Measurements from ENCODE around the gene MUC20.

DNA sequence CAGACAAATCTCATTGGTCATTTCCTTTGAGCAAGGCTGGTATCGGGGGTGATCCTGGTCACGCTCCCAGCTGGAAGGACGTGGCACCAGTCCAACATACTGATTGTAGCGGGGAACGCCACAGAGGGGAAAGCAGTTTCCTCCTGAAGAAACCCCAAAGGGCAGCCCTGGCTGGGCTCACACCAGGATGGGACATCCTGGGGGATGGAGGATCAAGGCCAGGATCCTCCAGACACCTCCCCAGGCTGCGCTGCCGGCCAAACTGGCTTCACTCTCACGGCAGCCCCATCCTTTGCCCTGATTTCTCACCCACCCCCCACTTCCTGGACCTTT lies 36.6 kb downstream of the MUC20 start:
- TF ChIP-seq, protein P1, sequence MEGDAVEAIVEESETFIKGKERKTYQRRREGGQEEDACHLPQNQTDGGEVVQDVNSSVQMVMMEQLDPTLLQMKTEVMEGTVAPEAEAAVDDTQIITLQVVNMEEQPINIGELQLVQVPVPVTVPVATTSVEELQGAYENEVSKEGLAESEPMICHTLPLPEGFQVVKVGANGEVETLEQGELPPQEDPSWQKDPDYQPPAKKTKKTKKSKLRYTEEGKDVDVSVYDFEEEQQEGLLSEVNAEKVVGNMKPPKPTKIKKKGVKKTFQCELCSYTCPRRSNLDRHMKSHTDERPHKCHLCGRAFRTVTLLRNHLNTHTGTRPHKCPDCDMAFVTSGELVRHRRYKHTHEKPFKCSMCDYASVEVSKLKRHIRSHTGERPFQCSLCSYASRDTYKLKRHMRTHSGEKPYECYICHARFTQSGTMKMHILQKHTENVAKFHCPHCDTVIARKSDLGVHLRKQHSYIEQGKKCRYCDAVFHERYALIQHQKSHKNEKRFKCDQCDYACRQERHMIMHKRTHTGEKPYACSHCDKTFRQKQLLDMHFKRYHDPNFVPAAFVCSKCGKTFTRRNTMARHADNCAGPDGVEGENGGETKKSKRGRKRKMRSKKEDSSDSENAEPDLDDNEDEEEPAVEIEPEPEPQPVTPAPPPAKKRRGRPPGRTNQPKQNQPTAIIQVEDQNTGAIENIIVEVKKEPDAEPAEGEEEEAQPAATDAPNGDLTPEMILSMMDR (conservative IDR thresholded peaks at IDR 0.05; ENCODE audit: low read depth in 2 of 2), result no peak
- no peak for TF ChIP-seq CREB1 (CRISPR knock-in tag; IDR thresholded peaks at IDR 0.05; ENCODE audit: low read depth)
- no peak for TF ChIP-seq POLR2AphosphoS5 (IDR thresholded peaks at IDR 0.05; ENCODE audit: low read depth)
- TF ChIP-seq, protein P2, sequence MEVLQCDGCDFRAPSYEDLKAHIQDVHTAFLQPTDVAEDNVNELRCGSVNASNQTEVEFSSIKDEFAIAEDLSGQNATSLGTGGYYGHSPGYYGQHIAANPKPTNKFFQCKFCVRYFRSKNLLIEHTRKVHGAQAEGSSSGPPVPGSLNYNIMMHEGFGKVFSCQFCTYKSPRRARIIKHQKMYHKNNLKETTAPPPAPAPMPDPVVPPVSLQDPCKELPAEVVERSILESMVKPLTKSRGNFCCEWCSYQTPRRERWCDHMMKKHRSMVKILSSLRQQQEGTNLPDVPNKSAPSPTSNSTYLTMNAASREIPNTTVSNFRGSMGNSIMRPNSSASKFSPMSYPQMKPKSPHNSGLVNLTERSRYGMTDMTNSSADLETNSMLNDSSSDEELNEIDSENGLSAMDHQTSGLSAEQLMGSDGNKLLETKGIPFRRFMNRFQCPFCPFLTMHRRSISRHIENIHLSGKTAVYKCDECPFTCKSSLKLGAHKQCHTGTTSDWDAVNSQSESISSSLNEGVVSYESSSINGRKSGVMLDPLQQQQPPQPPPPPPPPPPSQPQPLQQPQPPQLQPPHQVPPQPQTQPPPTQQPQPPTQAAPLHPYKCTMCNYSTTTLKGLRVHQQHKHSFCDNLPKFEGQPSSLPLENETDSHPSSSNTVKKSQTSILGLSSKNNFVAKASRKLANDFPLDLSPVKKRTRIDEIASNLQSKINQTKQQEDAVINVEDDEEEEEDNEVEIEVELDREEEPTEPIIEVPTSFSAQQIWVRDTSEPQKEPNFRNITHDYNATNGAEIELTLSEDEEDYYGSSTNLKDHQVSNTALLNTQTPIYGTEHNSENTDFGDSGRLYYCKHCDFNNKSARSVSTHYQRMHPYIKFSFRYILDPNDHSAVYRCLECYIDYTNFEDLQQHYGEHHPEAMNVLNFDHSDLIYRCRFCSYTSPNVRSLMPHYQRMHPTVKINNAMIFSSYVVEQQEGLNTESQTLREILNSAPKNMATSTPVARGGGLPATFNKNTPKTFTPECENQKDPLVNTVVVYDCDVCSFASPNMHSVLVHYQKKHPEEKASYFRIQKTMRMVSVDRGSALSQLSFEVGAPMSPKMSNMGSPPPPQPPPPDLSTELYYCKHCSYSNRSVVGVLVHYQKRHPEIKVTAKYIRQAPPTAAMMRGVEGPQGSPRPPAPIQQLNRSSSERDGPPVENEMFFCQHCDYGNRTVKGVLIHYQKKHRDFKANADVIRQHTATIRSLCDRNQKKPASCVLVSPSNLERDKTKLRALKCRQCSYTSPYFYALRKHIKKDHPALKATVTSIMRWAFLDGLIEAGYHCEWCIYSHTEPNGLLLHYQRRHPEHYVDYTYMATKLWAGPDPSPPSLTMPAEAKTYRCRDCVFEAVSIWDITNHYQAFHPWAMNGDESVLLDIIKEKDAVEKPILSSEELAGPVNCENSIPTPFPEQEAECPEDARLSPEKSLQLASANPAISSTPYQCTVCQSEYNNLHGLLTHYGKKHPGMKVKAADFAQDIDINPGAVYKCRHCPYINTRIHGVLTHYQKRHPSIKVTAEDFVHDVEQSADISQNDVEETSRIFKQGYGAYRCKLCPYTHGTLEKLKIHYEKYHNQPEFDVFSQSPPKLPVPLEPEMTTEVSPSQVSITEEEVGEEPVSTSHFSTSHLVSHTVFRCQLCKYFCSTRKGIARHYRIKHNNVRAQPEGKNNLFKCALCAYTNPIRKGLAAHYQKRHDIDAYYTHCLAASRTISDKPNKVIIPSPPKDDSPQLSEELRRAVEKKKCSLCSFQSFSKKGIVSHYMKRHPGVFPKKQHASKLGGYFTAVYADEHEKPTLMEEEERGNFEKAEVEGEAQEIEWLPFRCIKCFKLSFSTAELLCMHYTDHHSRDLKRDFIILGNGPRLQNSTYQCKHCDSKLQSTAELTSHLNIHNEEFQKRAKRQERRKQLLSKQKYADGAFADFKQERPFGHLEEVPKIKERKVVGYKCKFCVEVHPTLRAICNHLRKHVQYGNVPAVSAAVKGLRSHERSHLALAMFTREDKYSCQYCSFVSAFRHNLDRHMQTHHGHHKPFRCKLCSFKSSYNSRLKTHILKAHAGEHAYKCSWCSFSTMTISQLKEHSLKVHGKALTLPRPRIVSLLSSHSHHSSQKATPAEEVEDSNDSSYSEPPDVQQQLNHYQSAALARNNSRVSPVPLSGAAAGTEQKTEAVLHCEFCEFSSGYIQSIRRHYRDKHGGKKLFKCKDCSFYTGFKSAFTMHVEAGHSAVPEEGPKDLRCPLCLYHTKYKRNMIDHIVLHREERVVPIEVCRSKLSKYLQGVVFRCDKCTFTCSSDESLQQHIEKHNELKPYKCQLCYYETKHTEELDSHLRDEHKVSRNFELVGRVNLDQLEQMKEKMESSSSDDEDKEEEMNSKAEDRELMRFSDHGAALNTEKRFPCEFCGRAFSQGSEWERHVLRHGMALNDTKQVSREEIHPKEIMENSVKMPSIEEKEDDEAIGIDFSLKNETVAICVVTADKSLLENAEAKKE (CRISPR knock-in tag; IDR thresholded peaks at IDR 0.05), result no peak
- TF ChIP-seq EZH2phosphoT487 (IDR thresholded peaks at IDR 0.05; ENCODE audit: unreplicated experiment), result no peak
- TF ChIP-seq, protein P3, sequence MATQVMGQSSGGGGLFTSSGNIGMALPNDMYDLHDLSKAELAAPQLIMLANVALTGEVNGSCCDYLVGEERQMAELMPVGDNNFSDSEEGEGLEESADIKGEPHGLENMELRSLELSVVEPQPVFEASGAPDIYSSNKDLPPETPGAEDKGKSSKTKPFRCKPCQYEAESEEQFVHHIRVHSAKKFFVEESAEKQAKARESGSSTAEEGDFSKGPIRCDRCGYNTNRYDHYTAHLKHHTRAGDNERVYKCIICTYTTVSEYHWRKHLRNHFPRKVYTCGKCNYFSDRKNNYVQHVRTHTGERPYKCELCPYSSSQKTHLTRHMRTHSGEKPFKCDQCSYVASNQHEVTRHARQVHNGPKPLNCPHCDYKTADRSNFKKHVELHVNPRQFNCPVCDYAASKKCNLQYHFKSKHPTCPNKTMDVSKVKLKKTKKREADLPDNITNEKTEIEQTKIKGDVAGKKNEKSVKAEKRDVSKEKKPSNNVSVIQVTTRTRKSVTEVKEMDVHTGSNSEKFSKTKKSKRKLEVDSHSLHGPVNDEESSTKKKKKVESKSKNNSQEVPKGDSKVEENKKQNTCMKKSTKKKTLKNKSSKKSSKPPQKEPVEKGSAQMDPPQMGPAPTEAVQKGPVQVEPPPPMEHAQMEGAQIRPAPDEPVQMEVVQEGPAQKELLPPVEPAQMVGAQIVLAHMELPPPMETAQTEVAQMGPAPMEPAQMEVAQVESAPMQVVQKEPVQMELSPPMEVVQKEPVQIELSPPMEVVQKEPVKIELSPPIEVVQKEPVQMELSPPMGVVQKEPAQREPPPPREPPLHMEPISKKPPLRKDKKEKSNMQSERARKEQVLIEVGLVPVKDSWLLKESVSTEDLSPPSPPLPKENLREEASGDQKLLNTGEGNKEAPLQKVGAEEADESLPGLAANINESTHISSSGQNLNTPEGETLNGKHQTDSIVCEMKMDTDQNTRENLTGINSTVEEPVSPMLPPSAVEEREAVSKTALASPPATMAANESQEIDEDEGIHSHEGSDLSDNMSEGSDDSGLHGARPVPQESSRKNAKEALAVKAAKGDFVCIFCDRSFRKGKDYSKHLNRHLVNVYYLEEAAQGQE (IDR thresholded peaks at IDR 0.05; ENCODE audit: unreplicated experiment), result no peak
- TF ChIP-seq EZH2 (IDR thresholded peaks at IDR 0.05; ENCODE audit: low read depth, unreplicated experiment), result no peak
- TF ChIP-seq STAT1 (IDR thresholded peaks at IDR 0.05; ENCODE audit: unreplicated experiment), result no peak
- TF ChIP-seq ZNF331 (CRISPR knock-in tag; IDR thresholded peaks at IDR 0.05; ENCODE audit: low read depth), result no peak
- no peak for TF ChIP-seq JUNB (IDR thresholded peaks at IDR 0.05; ENCODE audit: unreplicated experiment)
- TF ChIP-seq ZNF114 (CRISPR knock-in tag; IDR thresholded peaks at IDR 0.05), result no peak
